H1 (cell line): ENCODE measurements around the gene SCAMP4. TPM values are rescaled to one million over a fixed set of nuclear protein-coding genes. Genes with fewer than 3 reads are reported as not detected.

Experiments
- ATF2 ChIP-seq: IDR thresholded peaks from 2 replicates; pipeline ENCODE4 v1.6.1; 2012; ENCODE audit warnings: low read length, inconsistent platforms
- polyA plus RNA-seq, 7 experiments: library from polyadenylated mRNA; depleted of rRNA in 3 of 7; stranded (reverse) in 5 of 7; unstranded in 2 of 7; fragments of >200 nt in 5 of 7; fragments of 200-250 nt in 2 of 7; gene quantifications; 1 replicate in 5 of 7; 2 replicates in 1 of 7; 4 replicates in 1 of 7; pipeline versions ENCODE4 v1.2.1 to v1.2.3, GENCODE V29; 2011 to 2013; ENCODE audit warnings: missing spikeins in 2 of 7, mixed read lengths in 2 of 7
- total RNA-seq: library from RNA; stranded (reverse); fragmentation: NEBNext Ultra II Directional; extraction: Animal tissue kit (Norgen Biotek cat#: 25700); gene quantifications from 2 replicates; pipeline ENCODE4 v1.2.1, GENCODE V29; 2021

Gene SCAMP4
- total and polyA plus RNA-seq, 2 of the 8 experiments (the other 6 are each of a cell fraction or from before 2014, with no cell fraction given), result 17.1 to 61.4 TPM

- TF ChIP-seq ATF2, result no peak
These were observed 8.8 kb downstream of the SCAMP4 start (continued) for GRCh38 chr19:1913781-1914577.
